ENCODE data around the gene CFAP251. TPM values are rescaled to one million over a fixed set of nuclear protein-coding genes. Genes with fewer than 3 reads are reported as not detected.

The CFAP251 gene
- polyA plus RNA-seq, 1 experiment: 1.3 TPM

- DNase-seq (ENCODE audit: low read depth): no peak
- Histone ChIP-seq H3K27me3 (ENCODE audit: control insufficient read depth, insufficient read depth, low read length) (no peaks in the 10 kb centered on the region), H3K36me3 (ENCODE audit: control insufficient read depth, insufficient read depth, low read length) (peaks cover 1% of the 10 kb centered on the region; the same call in 1 of the 2 replicates), H3K4me3 (ENCODE audit: low read depth, low read length) (no peak overlapping the region)
- TF ChIP-seq CTCF (IDR thresholded peaks at IDR 0.05; ENCODE audit: insufficient read depth, low read depth, low read length): no peak
- CTCF ChIA-PET: no interaction called here
- POLR2A ChIA-PET: no interaction called here
Measured at GRCh38 chr12:121937654-121938053, 19.3 kb downstream of the CFAP251 start.

GRCh38 chr12:121939186-121939585 lies 20.8 kb downstream of the CFAP251 start:
- H3K36me3 ChIP-seq (ENCODE audit: control insufficient read depth, insufficient read depth, low read length): peaks cover 1% of the 10 kb centered on the region; the same call in 1 of the 2 replicates
- ChIA-PET POLR2A (no interaction called here), CTCF (no interaction called here)
- no peak for DNase-seq (ENCODE audit: low read depth)
- no peak for TF ChIP-seq CTCF (IDR thresholded peaks at IDR 0.05; ENCODE audit: insufficient read depth, low read depth, low read length)
- no peaks in the 10 kb centered on the region for H3K27me3 ChIP-seq (ENCODE audit: control insufficient read depth, insufficient read depth, low read length)
- H3K4me3 ChIP-seq (ENCODE audit: low read depth, low read length): no peak overlapping the region

GRCh38 chr12:121939992-121940766 lies 21.8 kb downstream of the CFAP251 start:
- CTCF ChIA-PET: no interaction called here
- no peak for DNase-seq (ENCODE audit: low read depth)
- Histone ChIP-seq H3K36me3 (ENCODE audit: control insufficient read depth, insufficient read depth, low read length) (peaks cover 1% of the 10 kb centered on the region; the same call in 1 of the 2 replicates), H3K4me3 (ENCODE audit: low read depth, low read length) (no peak overlapping the region), H3K27me3 (ENCODE audit: control insufficient read depth, insufficient read depth, low read length) (no peaks in the 10 kb centered on the region)
- POLR2A ChIA-PET: no interaction called here
- no peak for TF ChIP-seq CTCF (IDR thresholded peaks at IDR 0.05; ENCODE audit: insufficient read depth, low read depth, low read length)

- DNase-seq (ENCODE audit: low read depth): no peak
Measured at GRCh38 chr12:121942145-121942718, 23.8 kb downstream of the CFAP251 start.

More at GRCh38 chr12:121942145-121942718, 23.8 kb downstream of the CFAP251 start:
- H3K36me3 ChIP-seq (ENCODE audit: control insufficient read depth, insufficient read depth, low read length): peaks cover 1% of the 10 kb centered on the region; the same call in 1 of the 2 replicates
- POLR2A ChIA-PET: no interaction called here
- CTCF ChIA-PET: interaction anchor here (1.5 kb wide), 1 partner anchor 8 kb away, joined by 5 read pairs; no protein-coding TSS in a partner anchor
- no peaks in the 10 kb centered on the region for H3K27me3 ChIP-seq (ENCODE audit: control insufficient read depth, insufficient read depth, low read length)
- no peak overlapping the region for H3K4me3 ChIP-seq (ENCODE audit: low read depth, low read length)
- TF ChIP-seq CTCF (IDR thresholded peaks at IDR 0.05; ENCODE audit: insufficient read depth, low read depth, low read length): no peak

Measured in BJ (cell line).